Measurements from ENCODE around the gene CCDC179.

GRCh38 chr11:22802861-22803260 is 57.4 kb downstream of the CCDC179 start:
- TF ChIP-seq CTCF (IDR thresholded peaks at IDR 0.05), result no peak
- no peak for TF ChIP-seq EP300 (IDR thresholded peaks at IDR 0.05)

Measured in upper lobe of left lung (tissue), 4 donors.